ENCODE measurements around the gene ATG16L2. TPM values are rescaled to one million over a fixed set of nuclear protein-coding genes. Genes with fewer than 3 reads are reported as not detected.

ATG16L2 gene
- total RNA-seq, 2 experiments from 2014 or later, result 58.3 to 61.6 TPM

GRCh38 chr11:72833083-72833733 is 19.0 kb downstream of the ATG16L2 start:
- H3K4me3 ChIP-seq (ENCODE audit: low read length), result no peak overlapping the region
- H3K36me3 Mint-ChIP-seq (ENCODE audit: low read depth), result peaks cover 44% of the 10 kb centered on the region
- peaks cover 31% of the 10 kb centered on the region for H3K36me3 ChIP-seq (ENCODE audit: insufficient read depth, low read length)
- no peak for DNase-seq
- no peaks in the 10 kb centered on the region for H3K27me3 Mint-ChIP-seq
- ATAC-seq (ENCODE audit: poor library complexity), result no peak
- H3K27ac Mint-ChIP-seq, result peak overlapping the region; percentile 79
- H3K4me1 ChIP-seq (ENCODE audit: insufficient read depth, low read length), result peaks cover 2% of the 10 kb centered on the region
- ChIA-PET CTCF (interaction anchor here (2.1 kb wide), 1 partner anchor 149 kb away, joined by 7 read pairs; no protein-coding TSS in a partner anchor), POLR2A (interaction anchor here (0.8 to 2.7 kb wide), 4 partner anchors 111 to 412 kb away, joined by 3 to 8 read pairs (median 5); partner anchors contain the start of gene FCHSD2)
- H3K4me1 Mint-ChIP-seq (ENCODE audit: low read depth), result peaks cover 8% of the 10 kb centered on the region
- no peak overlapping the region for H3K4me3 Mint-ChIP-seq
- no peak overlapping the region for H3K27ac ChIP-seq (ENCODE audit: low read depth in 1 of 2, low read length in 2 of 2)
- no peaks in the 10 kb centered on the region for H3K27me3 ChIP-seq (ENCODE audit: control insufficient read depth in 1 of 2, insufficient read depth in 2 of 2, low read length in 2 of 2)
- H3K9me3 Mint-ChIP-seq, result no peaks in the 10 kb centered on the region
- no peaks in the 10 kb centered on the region for H3K9me3 ChIP-seq (ENCODE audit: control insufficient read depth in 1 of 2, insufficient read depth in 1 of 2, low read length in 2 of 2)
- intact Hi-C loops (cut with DNase I, micrococcal nuclease), result loop anchor here (5.0 kb wide), 1 partner anchor 409 kb away; no protein-coding TSS in a partner anchor
- no peak for TF ChIP-seq CTCF (IDR thresholded peaks at IDR 0.05)

- ChIA-PET POLR2A (interaction anchor here (0.8 to 1.1 kb wide), 2 partner anchors 112 to 411 kb away, joined by 3 read pairs; no protein-coding TSS in a partner anchor), CTCF (no interaction called here)
- Mint-ChIP-seq H3K4me1 (ENCODE audit: low read depth) (peaks cover 12% of the 10 kb centered on the region), H3K27ac (peak overlapping the region; percentile 53), H3K27me3 (no peaks in the 10 kb centered on the region), H3K4me3 (no peak overlapping the region), H3K9me3 (no peaks in the 10 kb centered on the region), H3K36me3 (ENCODE audit: low read depth) (peaks cover 45% of the 10 kb centered on the region)
- Histone ChIP-seq H3K9me3 (ENCODE audit: control insufficient read depth in 1 of 2, insufficient read depth in 1 of 2, low read length in 2 of 2) (no peaks in the 10 kb centered on the region), H3K27me3 (ENCODE audit: control insufficient read depth in 1 of 2, insufficient read depth in 2 of 2, low read length in 2 of 2) (no peaks in the 10 kb centered on the region), H3K36me3 (ENCODE audit: insufficient read depth, low read length) (peaks cover 28% of the 10 kb centered on the region), H3K4me1 (ENCODE audit: insufficient read depth, low read length) (no peaks in the 10 kb centered on the region), H3K4me3 (ENCODE audit: low read length) (no peak overlapping the region), H3K27ac (ENCODE audit: low read depth in 1 of 2, low read length in 2 of 2) (no peak overlapping the region)
- no peak for DNase-seq
- no peak for ATAC-seq (ENCODE audit: poor library complexity)
- intact Hi-C loops (cut with DNase I, micrococcal nuclease), result loop anchor here (5.0 kb wide), 1 partner anchor 408 kb away; no protein-coding TSS in a partner anchor
- TF ChIP-seq CTCF (IDR thresholded peaks at IDR 0.05), result no peak
Measured at GRCh38 chr11:72833811-72834493, 19.7 kb downstream of the ATG16L2 start.

- Mint-ChIP-seq H3K4me3 (no peak overlapping the region), H3K9me3 (no peaks in the 10 kb centered on the region), H3K4me1 (ENCODE audit: low read depth) (peaks cover 15% of the 10 kb centered on the region), H3K27ac (peak overlapping the region; percentile 53), H3K27me3 (no peaks in the 10 kb centered on the region), H3K36me3 (ENCODE audit: low read depth) (peaks cover 48% of the 10 kb centered on the region)
- Histone ChIP-seq H3K4me1 (ENCODE audit: insufficient read depth, low read length) (no peaks in the 10 kb centered on the region), H3K4me3 (ENCODE audit: low read length) (no peak overlapping the region), H3K27me3 (ENCODE audit: control insufficient read depth in 1 of 2, insufficient read depth in 2 of 2, low read length in 2 of 2) (no peaks in the 10 kb centered on the region), H3K9me3 (ENCODE audit: control insufficient read depth in 1 of 2, insufficient read depth in 1 of 2, low read length in 2 of 2) (no peaks in the 10 kb centered on the region), H3K27ac (ENCODE audit: low read depth in 1 of 2, low read length in 2 of 2) (no peak overlapping the region), H3K36me3 (ENCODE audit: insufficient read depth, low read length) (peaks cover 29% of the 10 kb centered on the region)
- ATAC-seq (ENCODE audit: poor library complexity) (no peak), DNase-seq (peak in 2 of 14 experiments; percentile 38 to 51)
- ChIA-PET POLR2A (interaction anchor here (0.7 kb wide), 1 partner anchor 19 kb away, joined by 3 read pairs; no protein-coding TSS in a partner anchor), CTCF (no interaction called here)
- intact Hi-C loops (cut with DNase I, micrococcal nuclease), result loop anchor here (5.0 kb wide), 1 partner anchor 407 kb away; no protein-coding TSS in a partner anchor
- no peak for TF ChIP-seq CTCF (IDR thresholded peaks at IDR 0.05)
Measured at GRCh38 chr11:72834905-72835304, 20.7 kb downstream of the ATG16L2 start.
